GM23338 (cell line): ENCODE measurements around the gene CLTA. TPM values are rescaled to one million over a fixed set of nuclear protein-coding genes. Genes with fewer than 3 reads are reported as not detected.

Source experiments
- ATAC-seq: fragments of 200-7000 bp; cut with Tn5 transposase; 3 replicates; pipeline ENCODE4 v1.9.1; 2020
- DNase-seq: peaks from one replicate; pipeline ENCODE4 v3.0.0-alpha.2; 2015; ENCODE audit warnings: low spot score
- H2AFZ ChIP-seq: fragments of 200-600 bp; sonication (generic); 2 replicates; pipeline ENCODE4 v1.8.0; 2016; ENCODE audit warnings: antibody characterized with exemption, mild to moderate bottlenecking, moderate library complexity
- H3F3A ChIP-seq: fragments of 200-600 bp; sonication (generic); replicated peaks from 2 replicates; pipeline ENCODE4 v1.8.0; 2017; ENCODE audit warnings: antibody characterized with exemption, mixed run types, low read depth
- H3K27ac ChIP-seq: fragments of 200-600 bp; sonication (generic); 2 replicates; pipeline ENCODE4 v1.6.1; 2016; ENCODE audit warnings: low read depth
- H3K27me3 ChIP-seq: fragments of 200-600 bp; sonication (generic); 2 replicates; pipeline ENCODE4 v1.8.0; 2016; ENCODE audit warnings: mild to moderate bottlenecking, mixed run types, moderate library complexity; ENCODE audit not compliant: insufficient read depth
- H3K36me3 ChIP-seq: fragments of 200-600 bp; sonication (generic); 2 replicates; pipeline ENCODE4 v1.8.0; 2016; ENCODE audit warnings: mild to moderate bottlenecking; ENCODE audit not compliant: insufficient read depth
- H3K4me1 ChIP-seq: fragments of 200-600 bp; sonication (generic); 2 replicates; pipeline ENCODE4 v1.8.0; 2016; ENCODE audit warnings: mild to moderate bottlenecking, moderate library complexity; ENCODE audit not compliant: insufficient read depth
- H3K4me2 ChIP-seq: fragments of 200-600 bp; sonication (generic); 2 replicates; pipeline ENCODE4 v1.7.1; 2017; ENCODE audit warnings: mixed run types
- H3K4me3 ChIP-seq: fragments of 200-600 bp; sonication (generic); 2 replicates; pipeline ENCODE4 v1.6.1; 2016; ENCODE audit warnings: mixed run types
- H3K79me2 ChIP-seq: fragments of 200-600 bp; sonication (generic); replicated peaks from 2 replicates; pipeline ENCODE4 v1.8.0; 2017; ENCODE audit warnings: mild to moderate bottlenecking; ENCODE audit not compliant: insufficient read depth
- H3K9me2 ChIP-seq: fragments of 200-600 bp; sonication (generic); 2 replicates; pipeline ENCODE4 v1.8.0; 2017; ENCODE audit not compliant: insufficient read depth
- H4K20me1 ChIP-seq: fragments of 200-600 bp; sonication (generic); replicated peaks from 2 replicates; pipeline ENCODE4 v1.8.0; 2017; ENCODE audit warnings: mild to moderate bottlenecking; ENCODE audit not compliant: insufficient read depth
- H3K27ac Mint-ChIP-seq: 2 replicates; pipeline ENCODE4 v1.8.0; 2020; ENCODE audit warnings: inconsistent platforms, mild to moderate bottlenecking, moderate library complexity, mixed read lengths
- H3K27me3 Mint-ChIP-seq: 3 replicates; pipeline ENCODE4 v1.8.0; 2022; ENCODE audit warnings: low read depth, mild to moderate bottlenecking, moderate library complexity, mixed read lengths, inconsistent platforms; ENCODE audit not compliant: insufficient read depth, poor library complexity
- H3K36me3 Mint-ChIP-seq: 3 replicates; pipeline ENCODE4 v1.8.0; 2021; ENCODE audit warnings: low read depth, mild to moderate bottlenecking, inconsistent platforms, moderate library complexity, mixed read lengths
- H3K4me1 Mint-ChIP-seq: 3 replicates; pipeline ENCODE4 v1.8.0; 2020; ENCODE audit warnings: mild to moderate bottlenecking, inconsistent platforms, mixed read lengths
- H3K4me3 Mint-ChIP-seq: 3 replicates; pipeline ENCODE4 v1.8.0; 2021; ENCODE audit warnings: moderate library complexity, mild to moderate bottlenecking, inconsistent platforms, mixed read lengths
- H3K9me3 Mint-ChIP-seq: 3 replicates; pipeline ENCODE4 v1.8.0; 2020; ENCODE audit warnings: moderate library complexity, mild to moderate bottlenecking, inconsistent platforms, mixed read lengths
- CREB1 ChIP-seq: fragments of 250-450 bp; sonication (Bioruptor Pico); IDR thresholded peaks from 2 replicates; pipeline ENCODE4 v1.5.0; 2020; ENCODE audit warnings: low read depth, mild to moderate bottlenecking, moderate library complexity
- EZH2 ChIP-seq: fragments of 200-600 bp; sonication (generic); IDR thresholded peaks from one replicate; pipeline ENCODE4 v1.8.0; 2017; ENCODE audit warnings: antibody characterized with exemption, mild to moderate bottlenecking, low read depth; ENCODE audit not compliant: unreplicated experiment
- JUNB ChIP-seq: IDR thresholded peaks from one replicate; pipeline ENCODE4 v1.6.1; 2016; ENCODE audit warnings: antibody characterized with exemption; ENCODE audit not compliant: unreplicated experiment
- ZNF114 ChIP-seq: fragments of 250-450 bp; sonication (Bioruptor Pico); IDR thresholded peaks from 2 replicates; pipeline ENCODE4 v1.5.0; 2020; ENCODE audit warnings: mild to moderate bottlenecking, moderate library complexity
- polyA plus RNA-seq: library from polyadenylated mRNA; unstranded; fragments of >200 nt; fragmentation: Nextera tagmentation; extraction: Ambion mirVana; gene quantifications from 2 replicates; pipeline ENCODE4 v1.2.1, GENCODE V29; 2016
- total RNA-seq: library from RNA; depleted of rRNA; stranded (reverse); fragments of >200 nt; shearing (Covaris generic); gene quantifications from 2 replicates; pipeline ENCODE4 v1.2.3, GENCODE V29; 2014
- TF ChIP-seq, protein P1 (sequence below): IDR thresholded peaks from 2 replicates; pipeline ENCODE4 v1.6.1; 2016; ENCODE audit warnings: antibody characterized with exemption
- TF ChIP-seq, protein P2 (sequence below), 2 experiments: fragments of 200-600 bp in 1 of 2; sonication (generic) in 1 of 2; conservative IDR thresholded peaks; 2 replicates each; pipeline versions ENCODE4 v1.5.1 to v1.6.1; 2016 to 2017; ENCODE audit warnings: antibody characterized with exemption in 2 of 2, low read depth in 2 of 2, mild to moderate bottlenecking in 2 of 2, moderate library complexity in 1 of 2

The CLTA gene
- total and polyA plus RNA-seq, 2 experiments from 2014 or later = 223 to 259 TPM

DNA sequence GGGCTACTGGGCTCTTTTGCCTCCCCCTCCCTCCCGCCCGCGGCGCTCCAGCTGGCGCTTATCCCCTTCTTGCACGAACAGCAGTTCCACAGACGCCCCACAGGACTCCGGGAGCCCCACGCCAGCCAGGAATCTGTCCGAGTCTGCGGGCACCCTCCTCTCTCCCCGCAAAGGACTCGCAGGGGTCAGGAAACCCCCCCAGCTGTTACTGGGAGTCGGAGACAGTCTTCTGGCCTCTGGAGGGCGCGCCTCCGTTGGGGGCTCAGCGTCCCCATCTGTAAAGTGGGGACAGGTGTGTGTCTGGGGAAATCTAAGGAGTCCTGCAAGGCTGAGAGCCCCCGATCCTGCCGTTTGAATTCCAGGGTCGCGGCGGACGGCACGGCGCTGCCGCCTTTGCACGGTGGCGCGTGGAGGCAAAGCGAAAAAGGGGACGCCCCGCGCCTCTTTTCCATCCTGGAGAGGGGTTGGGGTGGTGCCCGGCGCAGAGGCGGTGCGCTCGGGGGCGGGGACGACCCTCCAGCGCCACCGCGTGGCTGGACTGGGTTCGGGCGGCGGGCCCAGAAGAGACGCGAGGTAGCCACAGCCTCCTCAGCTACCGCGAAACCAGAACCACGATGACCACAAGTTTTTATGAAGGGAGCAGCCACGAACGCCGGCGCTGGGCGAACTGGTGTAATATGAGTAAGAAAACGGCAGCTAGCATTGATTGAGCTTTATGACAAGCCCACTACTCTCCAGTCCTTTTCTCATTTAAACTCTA lies 24.4 kb upstream of the CLTA start:
- H3K9me2 ChIP-seq = peaks cover 3% of the 10 kb centered on the region; the same call in 1 of the 2 replicates
- H3K4me1 ChIP-seq = peaks cover 27% of the 10 kb centered on the region
- no peak overlapping the region for H3K27ac Mint-ChIP-seq
- H3F3A ChIP-seq = peaks cover 7% of the 10 kb centered on the region; the same call in 1 of the 2 replicates
- DNase-seq (peak; percentile 87), ATAC-seq (peak; percentile 75)
- H3K4me2 ChIP-seq = peak overlapping the region; percentile 64
- peaks cover 41% of the 10 kb centered on the region for H3K4me1 Mint-ChIP-seq
- H2AFZ ChIP-seq = peak overlapping the region; percentile 87
- peak overlapping the region; percentile 67 for H3K4me3 Mint-ChIP-seq
- H3K9me3 Mint-ChIP-seq = no peaks in the 10 kb centered on the region; the same call in 1 of the 3 replicates
- TF ChIP-seq, protein P1, sequence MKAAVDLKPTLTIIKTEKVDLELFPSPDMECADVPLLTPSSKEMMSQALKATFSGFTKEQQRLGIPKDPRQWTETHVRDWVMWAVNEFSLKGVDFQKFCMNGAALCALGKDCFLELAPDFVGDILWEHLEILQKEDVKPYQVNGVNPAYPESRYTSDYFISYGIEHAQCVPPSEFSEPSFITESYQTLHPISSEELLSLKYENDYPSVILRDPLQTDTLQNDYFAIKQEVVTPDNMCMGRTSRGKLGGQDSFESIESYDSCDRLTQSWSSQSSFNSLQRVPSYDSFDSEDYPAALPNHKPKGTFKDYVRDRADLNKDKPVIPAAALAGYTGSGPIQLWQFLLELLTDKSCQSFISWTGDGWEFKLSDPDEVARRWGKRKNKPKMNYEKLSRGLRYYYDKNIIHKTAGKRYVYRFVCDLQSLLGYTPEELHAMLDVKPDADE = no peak
- TF ChIP-seq, protein P2, sequence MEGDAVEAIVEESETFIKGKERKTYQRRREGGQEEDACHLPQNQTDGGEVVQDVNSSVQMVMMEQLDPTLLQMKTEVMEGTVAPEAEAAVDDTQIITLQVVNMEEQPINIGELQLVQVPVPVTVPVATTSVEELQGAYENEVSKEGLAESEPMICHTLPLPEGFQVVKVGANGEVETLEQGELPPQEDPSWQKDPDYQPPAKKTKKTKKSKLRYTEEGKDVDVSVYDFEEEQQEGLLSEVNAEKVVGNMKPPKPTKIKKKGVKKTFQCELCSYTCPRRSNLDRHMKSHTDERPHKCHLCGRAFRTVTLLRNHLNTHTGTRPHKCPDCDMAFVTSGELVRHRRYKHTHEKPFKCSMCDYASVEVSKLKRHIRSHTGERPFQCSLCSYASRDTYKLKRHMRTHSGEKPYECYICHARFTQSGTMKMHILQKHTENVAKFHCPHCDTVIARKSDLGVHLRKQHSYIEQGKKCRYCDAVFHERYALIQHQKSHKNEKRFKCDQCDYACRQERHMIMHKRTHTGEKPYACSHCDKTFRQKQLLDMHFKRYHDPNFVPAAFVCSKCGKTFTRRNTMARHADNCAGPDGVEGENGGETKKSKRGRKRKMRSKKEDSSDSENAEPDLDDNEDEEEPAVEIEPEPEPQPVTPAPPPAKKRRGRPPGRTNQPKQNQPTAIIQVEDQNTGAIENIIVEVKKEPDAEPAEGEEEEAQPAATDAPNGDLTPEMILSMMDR (conservative IDR thresholded peaks at IDR 0.05; ENCODE audit: low read depth in 2 of 2) = peak; percentile 81 to 89
- 0 out of 2 replicates have a peak, but pooled peaks have one; percentile 21 for TF ChIP-seq CREB1 (CRISPR knock-in tag)
- peaks cover 3% of the 10 kb centered on the region; the same call in 2 of the 3 replicates for H3K36me3 Mint-ChIP-seq
- no peak overlapping the region for H3K27ac ChIP-seq
- no peaks in the 10 kb centered on the region for H3K27me3 ChIP-seq
- H4K20me1 ChIP-seq = no peaks in the 10 kb centered on the region
- H3K4me3 ChIP-seq = peak overlapping the region; percentile 57
- H3K27me3 Mint-ChIP-seq = peaks cover 18% of the 10 kb centered on the region
- H3K36me3 ChIP-seq = no peaks in the 10 kb centered on the region
- H3K79me2 ChIP-seq = no peaks in the 10 kb centered on the region

DNA sequence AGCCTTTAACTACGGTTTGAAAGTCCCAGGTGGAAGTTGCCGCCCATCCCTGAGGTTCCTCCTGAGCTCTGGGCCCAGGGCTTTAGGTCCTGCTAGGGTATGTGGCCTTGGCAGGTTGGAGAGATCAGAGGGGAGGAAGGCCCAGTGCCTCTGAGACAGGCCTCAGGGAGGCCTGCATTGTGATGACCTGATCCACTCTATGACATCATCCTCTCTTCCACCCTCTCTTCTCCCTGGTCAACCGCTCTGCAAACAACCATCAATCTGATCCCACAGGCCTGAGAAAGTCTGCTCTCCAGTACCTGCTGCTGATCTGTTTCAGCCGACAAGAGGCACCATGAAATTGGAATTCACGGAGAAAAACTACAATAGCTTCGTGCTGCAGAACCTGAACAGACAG lies 21.6 kb upstream of the CLTA start, which contains the start of gene CCIN:
Gene CCIN (plus strand): TSS at position 223 of the 400 bp plus-strand sequence. CDS start 115 bp downstream, at position 338.
- H3K4me3 Mint-ChIP-seq = no peak within 1 kb of the TSS
- Histone ChIP-seq H3K4me1 (peaks cover 9% of the 10 kb centered on the region), H3K36me3 (no peaks in the 10 kb centered on the region), H3K9me2 (no peaks in the 10 kb centered on the region), H3F3A (0 out of 2 replicates have a peak, but pooled peaks cover under 1% of the 10 kb centered on the region), H3K27me3 (no peaks in the 10 kb centered on the region), H3K4me2 (no peak within 1 kb of the TSS), H4K20me1 (no peaks in the 10 kb centered on the region), H3K4me3 (no peak within 1 kb of the TSS), H3K79me2 (no peaks in the 10 kb centered on the region), H3K27ac (no peak within 1 kb of the TSS), H2AFZ (no peak within 1 kb of the TSS)
- ATAC-seq (no peak), DNase-seq (no peak)
- no peaks in the 10 kb centered on the region; the same call in 2 of the 3 replicates for H3K36me3 Mint-ChIP-seq
- no peaks in the 10 kb centered on the region for H3K9me3 Mint-ChIP-seq
- H3K27me3 Mint-ChIP-seq = peaks cover 19% of the 10 kb centered on the region
- peaks cover 15% of the 10 kb centered on the region for H3K4me1 Mint-ChIP-seq
- H3K27ac Mint-ChIP-seq = no peak within 1 kb of the TSS
- TF ChIP-seq, protein P1 = no peak
- TF ChIP-seq CREB1 (CRISPR knock-in tag) (no peak), ZNF114 (CRISPR knock-in tag) (no peak), JUNB (no peak), EZH2 (no peak)
